ENCODE results near the gene SEZ6L2. TPM values are rescaled to one million over a fixed set of nuclear protein-coding genes. Genes with fewer than 3 reads are reported as not detected.

Gene SEZ6L2
- total RNA-seq, 1 experiment from 2014 or later: not detected

- Histone ChIP-seq H4K20me1 (ENCODE audit: insufficient read depth, low read depth, low read length) (peaks cover 15% of the 10 kb centered on the region; the same call in 1 of the 2 replicates), H3K9me2 (replicated peaks; ENCODE audit: insufficient read depth, low read length) (no peaks in the 10 kb centered on the region), H3K9me3 (ENCODE audit: low read length) (no peaks in the 10 kb centered on the region), H3K36me3 (ENCODE audit: insufficient read depth, low read length) (no peaks in the 10 kb centered on the region), H3K4me1 (ENCODE audit: low read length) (peaks cover 7% of the 10 kb centered on the region), H3K27me3 (ENCODE audit: low read length) (no peaks in the 10 kb centered on the region), H3K9ac (ENCODE audit: low read length) (no peak overlapping the region), H3K4me2 (ENCODE audit: low read depth, low read length, poor library complexity, severe bottlenecking) (no peak overlapping the region), H2AFZ (ENCODE audit: low read length) (no peak overlapping the region), H3K79me2 (ENCODE audit: low read length) (no peaks in the 10 kb centered on the region), H3K4me3 (ENCODE audit: low read length) (no peak overlapping the region), H3K27ac (ENCODE audit: low read length) (no peak overlapping the region)
- no peak for DNase-seq
Measured at GRCh38 chr16:29825145-29826044, 74.0 kb downstream of the SEZ6L2 start.

DNA sequence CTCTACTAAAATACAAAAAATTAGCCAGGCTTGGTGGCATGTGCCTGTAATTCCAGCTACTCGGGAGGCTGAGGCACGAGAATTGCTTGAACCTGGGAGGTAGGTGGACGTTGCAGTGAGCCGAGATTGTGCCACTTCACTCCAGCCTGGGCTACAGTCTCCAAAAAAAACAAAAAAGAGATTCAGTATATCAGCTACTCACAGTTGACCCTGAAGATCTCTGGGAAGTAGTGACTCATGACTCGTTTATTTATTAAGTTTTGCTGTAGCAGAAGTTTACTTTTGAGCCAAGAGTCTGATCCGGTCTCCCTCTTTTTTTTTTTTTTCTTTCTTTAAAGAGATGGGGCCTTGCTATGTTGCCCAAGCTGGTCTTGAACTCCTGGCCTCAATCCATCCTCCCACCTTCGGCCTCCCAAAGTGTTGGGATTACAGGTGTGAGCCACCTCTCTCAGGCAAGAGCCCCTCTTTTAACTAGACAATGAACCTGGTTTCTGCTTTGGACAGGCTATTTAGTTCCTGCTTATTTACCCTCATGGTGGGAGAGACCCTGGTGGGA, 74.7 kb downstream of the SEZ6L2 start:
- no peak overlapping the region for H3K27ac ChIP-seq (ENCODE audit: low read length)
- peaks cover 14% of the 10 kb centered on the region for H3K4me1 ChIP-seq (ENCODE audit: low read length)
- H3K9me3 ChIP-seq (ENCODE audit: low read length): no peaks in the 10 kb centered on the region
- no peak overlapping the region for H2AFZ ChIP-seq (ENCODE audit: low read length)
- H3K9me2 ChIP-seq (replicated peaks; ENCODE audit: insufficient read depth, low read length): no peaks in the 10 kb centered on the region
- H3K4me3 ChIP-seq (ENCODE audit: low read length): no peak overlapping the region
- H3K79me2 ChIP-seq (ENCODE audit: low read length): no peaks in the 10 kb centered on the region
- no peak overlapping the region for H3K4me2 ChIP-seq (ENCODE audit: low read depth, low read length, poor library complexity, severe bottlenecking)
- H4K20me1 ChIP-seq (ENCODE audit: insufficient read depth, low read depth, low read length): peaks cover 16% of the 10 kb centered on the region; the same call in 1 of the 2 replicates
- H3K27me3 ChIP-seq (ENCODE audit: low read length): no peaks in the 10 kb centered on the region
- H3K36me3 ChIP-seq (ENCODE audit: insufficient read depth, low read length): no peaks in the 10 kb centered on the region
- no peak overlapping the region for H3K9ac ChIP-seq (ENCODE audit: low read length)
- DNase-seq: no peak

- Histone ChIP-seq H3K27me3 (ENCODE audit: low read length) (no peaks in the 10 kb centered on the region), H3K4me3 (ENCODE audit: low read length) (no peak overlapping the region), H3K36me3 (ENCODE audit: insufficient read depth, low read length) (peaks cover 9% of the 10 kb centered on the region; the same call in 1 of the 2 replicates), H3K79me2 (ENCODE audit: low read length) (peaks cover 5% of the 10 kb centered on the region), H3K9me3 (ENCODE audit: low read length) (no peaks in the 10 kb centered on the region), H3K27ac (ENCODE audit: low read length) (no peak overlapping the region), H3K4me1 (ENCODE audit: low read length) (peaks cover 40% of the 10 kb centered on the region), H3K9ac (ENCODE audit: low read length) (no peak overlapping the region), H3K4me2 (ENCODE audit: low read depth, low read length, poor library complexity, severe bottlenecking) (no peak overlapping the region), H3K9me2 (replicated peaks; ENCODE audit: insufficient read depth, low read length) (no peaks in the 10 kb centered on the region), H4K20me1 (ENCODE audit: insufficient read depth, low read depth, low read length) (peaks cover 20% of the 10 kb centered on the region; the same call in 1 of the 2 replicates), H2AFZ (ENCODE audit: low read length) (no peak overlapping the region)
- no peak for DNase-seq
Measured at GRCh38 chr16:29821643-29822115, 77.7 kb downstream of the SEZ6L2 start.

Other genes with a start within 250 kb of the SEZ6L2 start
- 0.63 and 1.0 TPM in 2 replicates for gene SPN, start 236.3 kb downstream of the SEZ6L2 start, total RNA-seq (2014; rRNA removed; shearing (Covaris generic); ENCODE audit: low replicate concordance)
- 39.6 and 45.8 TPM in 2 replicates for gene QPRT, start 220.4 kb downstream of the SEZ6L2 start, total RNA-seq (2014; rRNA removed; shearing (Covaris generic); ENCODE audit: low replicate concordance)
- 0.86 and 2.5 TPM in 2 replicates for gene C16orf54, start 153.6 kb downstream of the SEZ6L2 start, total RNA-seq (2014; rRNA removed; shearing (Covaris generic); ENCODE audit: low replicate concordance)
- gene ZG16, start 121.3 kb downstream of the SEZ6L2 start, total RNA-seq (2014; rRNA removed; shearing (Covaris generic); ENCODE audit: low replicate concordance): not detected in 2 replicates
- 75.4 and 105 TPM in 2 replicates for gene KIF22, start 108.8 kb downstream of the SEZ6L2 start, total RNA-seq (2014; rRNA removed; shearing (Covaris generic); ENCODE audit: low replicate concordance)
- gene MAZ, start 93.0 kb downstream of the SEZ6L2 start, total RNA-seq (2014; rRNA removed; shearing (Covaris generic); ENCODE audit: low replicate concordance): 118 and 320 TPM in 2 replicates
- 0.87 and 3.5 TPM in 2 replicates for gene PRRT2, start 87.4 kb downstream of the SEZ6L2 start, total RNA-seq (2014; rRNA removed; shearing (Covaris generic); ENCODE audit: low replicate concordance)
- gene PAGR1, start 83.4 kb downstream of the SEZ6L2 start, total RNA-seq (2014; rRNA removed; shearing (Covaris generic); ENCODE audit: low replicate concordance): 25.4 and 69.2 TPM in 2 replicates
- gene MVP, start 79.1 kb downstream of the SEZ6L2 start, total RNA-seq (2014; rRNA removed; shearing (Covaris generic); ENCODE audit: low replicate concordance): 7.8 and 25.7 TPM in 2 replicates
- gene CDIPT, start 36.3 kb downstream of the SEZ6L2 start, total RNA-seq (2014; rRNA removed; shearing (Covaris generic); ENCODE audit: low replicate concordance): 48.1 and 57.4 TPM in 2 replicates
- 0.19 and 2.2 TPM in 2 replicates for gene ASPHD1, start 938 bp upstream of the SEZ6L2 start, total RNA-seq (2014; rRNA removed; shearing (Covaris generic); ENCODE audit: low replicate concordance)
- 14.2 and 52.9 TPM in 2 replicates for gene KCTD13, start 26.7 kb upstream of the SEZ6L2 start, total RNA-seq (2014; rRNA removed; shearing (Covaris generic); ENCODE audit: low replicate concordance)
- 120 and 128 TPM in 2 replicates for gene TMEM219, start 62.5 kb upstream of the SEZ6L2 start, total RNA-seq (2014; rRNA removed; shearing (Covaris generic); ENCODE audit: low replicate concordance)
- gene TAOK2, start 74.3 kb upstream of the SEZ6L2 start, total RNA-seq (2014; rRNA removed; shearing (Covaris generic); ENCODE audit: low replicate concordance): 21.5 and 30.7 TPM in 2 replicates
- gene HIRIP3, start 96.1 kb upstream of the SEZ6L2 start, total RNA-seq (2014; rRNA removed; shearing (Covaris generic); ENCODE audit: low replicate concordance): 9.6 and 22.1 TPM in 2 replicates
- 67.7 and 94.0 TPM in 2 replicates for gene INO80E, start 96.7 kb upstream of the SEZ6L2 start, total RNA-seq (2014; rRNA removed; shearing (Covaris generic); ENCODE audit: low replicate concordance)
- gene DOC2A, start 111.5 kb upstream of the SEZ6L2 start, total RNA-seq (2014; rRNA removed; shearing (Covaris generic); ENCODE audit: low replicate concordance): not detected in 2 replicates
- not detected in 2 replicates for gene C16orf92, start 123.6 kb upstream of the SEZ6L2 start, total RNA-seq (2014; rRNA removed; shearing (Covaris generic); ENCODE audit: low replicate concordance)
- 1.0 TPM in 1 of 2 replicates, not detected in the other for gene TLCD3B, start 131.7 kb upstream of the SEZ6L2 start, total RNA-seq (2014; rRNA removed; shearing (Covaris generic); ENCODE audit: low replicate concordance)
- 1,486 and 1,797 TPM in 2 replicates for gene ALDOA, start 166.2 kb upstream of the SEZ6L2 start, total RNA-seq (2014; rRNA removed; shearing (Covaris generic); ENCODE audit: low replicate concordance)
- gene PPP4C, start 176.4 kb upstream of the SEZ6L2 start, total RNA-seq (2014; rRNA removed; shearing (Covaris generic); ENCODE audit: low replicate concordance): 103 and 154 TPM in 2 replicates
- 1.8 and 2.1 TPM in 2 replicates for gene TBX6, start 192.4 kb upstream of the SEZ6L2 start, total RNA-seq (2014; rRNA removed; shearing (Covaris generic); ENCODE audit: low replicate concordance)
- gene YPEL3, start 196.7 kb upstream of the SEZ6L2 start, total RNA-seq (2014; rRNA removed; shearing (Covaris generic); ENCODE audit: low replicate concordance): 62.1 and 93.0 TPM in 2 replicates
- 2.1 and 3.3 TPM in 2 replicates for gene GDPD3, start 214.0 kb upstream of the SEZ6L2 start, total RNA-seq (2014; rRNA removed; shearing (Covaris generic); ENCODE audit: low replicate concordance)
- 29.9 and 55.6 TPM in 2 replicates for gene MAPK3, start 223.7 kb upstream of the SEZ6L2 start, total RNA-seq (2014; rRNA removed; shearing (Covaris generic); ENCODE audit: low replicate concordance)

All from Karpas-422 (cell line).